ENCODE data around the gene PLCG2. TPM values are rescaled to one million over a fixed set of nuclear protein-coding genes. Genes with fewer than 3 reads are reported as not detected.

PLCG2 gene
- total RNA-seq, 1 experiment from 2014 or later: 6.0 TPM

DNA sequence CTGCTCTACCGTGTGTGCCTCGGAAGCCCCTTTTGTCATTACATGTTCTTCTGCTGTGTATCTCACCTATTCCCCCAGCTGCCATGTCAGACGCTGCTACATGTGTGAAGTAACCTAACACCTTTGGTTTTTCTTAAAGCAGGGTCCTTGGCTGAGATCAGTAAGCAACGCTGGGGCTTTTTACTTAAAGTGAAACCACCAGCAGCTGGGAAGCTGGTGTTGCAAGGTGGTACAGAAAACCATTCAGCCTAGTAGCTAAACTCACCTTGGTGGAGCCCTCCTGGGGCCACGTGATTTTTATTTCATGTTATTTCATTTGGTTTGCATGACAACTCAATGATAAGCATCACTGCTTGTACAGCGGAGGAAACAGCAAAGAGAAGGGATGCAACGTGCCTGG is 62.6 kb downstream of the PLCG2 start:
- H3K79me2 ChIP-seq (ENCODE audit: insufficient read depth, low read length): no peaks in the 10 kb centered on the region
- H2AFZ ChIP-seq (ENCODE audit: low read length): no peak overlapping the region
- H2BK12ac ChIP-seq (ENCODE audit: insufficient read length, low read depth, low read length): no peak overlapping the region
- no peak overlapping the region for H3K27ac Mint-ChIP-seq
- no peak overlapping the region for H2BK5ac ChIP-seq (ENCODE audit: insufficient read length, low read length)
- peaks cover 5 to 15% of the 10 kb centered on the region in 2 experiments for H3K4me1 Mint-ChIP-seq
- no peak overlapping the region for H3K4ac ChIP-seq (ENCODE audit: low read depth, low read length)
- no peak overlapping the region for H3K4me3 Mint-ChIP-seq
- TF ChIP-seq, protein P1, sequence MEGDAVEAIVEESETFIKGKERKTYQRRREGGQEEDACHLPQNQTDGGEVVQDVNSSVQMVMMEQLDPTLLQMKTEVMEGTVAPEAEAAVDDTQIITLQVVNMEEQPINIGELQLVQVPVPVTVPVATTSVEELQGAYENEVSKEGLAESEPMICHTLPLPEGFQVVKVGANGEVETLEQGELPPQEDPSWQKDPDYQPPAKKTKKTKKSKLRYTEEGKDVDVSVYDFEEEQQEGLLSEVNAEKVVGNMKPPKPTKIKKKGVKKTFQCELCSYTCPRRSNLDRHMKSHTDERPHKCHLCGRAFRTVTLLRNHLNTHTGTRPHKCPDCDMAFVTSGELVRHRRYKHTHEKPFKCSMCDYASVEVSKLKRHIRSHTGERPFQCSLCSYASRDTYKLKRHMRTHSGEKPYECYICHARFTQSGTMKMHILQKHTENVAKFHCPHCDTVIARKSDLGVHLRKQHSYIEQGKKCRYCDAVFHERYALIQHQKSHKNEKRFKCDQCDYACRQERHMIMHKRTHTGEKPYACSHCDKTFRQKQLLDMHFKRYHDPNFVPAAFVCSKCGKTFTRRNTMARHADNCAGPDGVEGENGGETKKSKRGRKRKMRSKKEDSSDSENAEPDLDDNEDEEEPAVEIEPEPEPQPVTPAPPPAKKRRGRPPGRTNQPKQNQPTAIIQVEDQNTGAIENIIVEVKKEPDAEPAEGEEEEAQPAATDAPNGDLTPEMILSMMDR (conservative IDR thresholded peaks at IDR 0.05): no peak
- H3K36me3 Mint-ChIP-seq (ENCODE audit: insufficient read depth in 1 of 3, low read depth in 3 of 3): no peaks in the 10 kb centered on the region; a peak in 2 of 7 replicates
- no peak overlapping the region for H3K4me2 ChIP-seq (ENCODE audit: insufficient read depth, insufficient read length, low read length)
- H2BK15ac ChIP-seq (ENCODE audit: low read depth, low read length): no peak overlapping the region
- H3K9me3 ChIP-seq (ENCODE audit: control insufficient read depth, low read depth, low read length): no peaks in the 10 kb centered on the region
- no peak overlapping the region for H3K23ac ChIP-seq (ENCODE audit: insufficient read length, low read depth, low read length)
- no peak overlapping the region for H3K56ac ChIP-seq (ENCODE audit: insufficient read length, low read depth, low read length)
- no peak overlapping the region for H4K5ac ChIP-seq (ENCODE audit: insufficient read length, low read depth, low read length)
- no CpG with 5 or more reads among the region's 7 CpGs for WGBS (ENCODE audit: extremely low coverage, insufficient read length, low lambda C conversion rate)
- no peaks in the 10 kb centered on the region for H3K23me2 ChIP-seq (ENCODE audit: insufficient read length, low read depth, low read length, poor library complexity, severe bottlenecking)
- no peaks in the 10 kb centered on the region for H4K20me1 ChIP-seq (ENCODE audit: control insufficient read depth, insufficient read depth, insufficient read length)
- no peak overlapping the region for H4K91ac ChIP-seq (ENCODE audit: insufficient read length, low read depth, low read length)
- H3T11ph ChIP-seq (ENCODE audit: low read length): no peak overlapping the region
- H3K9me3 Mint-ChIP-seq: no peaks in the 10 kb centered on the region; a peak in 2 of 5 replicates
- peaks cover 5% of the 10 kb centered on the region; the same call in 1 of the 2 replicates for H3K27me3 Mint-ChIP-seq (ENCODE audit: low read depth)
- H2AK5ac ChIP-seq (ENCODE audit: insufficient read length, low read length): no peak overlapping the region
- H3K14ac ChIP-seq (ENCODE audit: insufficient read depth, low read length): no peak overlapping the region
- H3K4me1 ChIP-seq (ENCODE audit: insufficient read depth, low read length): no peaks in the 10 kb centered on the region; the same call in 1 of the 2 replicates
- H3K9ac ChIP-seq (ENCODE audit: extremely low read depth, insufficient read length, low read length): no peak overlapping the region
- DNase-seq: no peak
- no peak overlapping the region for H2BK120ac ChIP-seq (ENCODE audit: low read depth, low read length, poor library complexity, severe bottlenecking)
- H4K8ac ChIP-seq (replicated peaks; ENCODE audit: insufficient read length, low read depth, low read length): no peak overlapping the region
- no peaks in the 10 kb centered on the region for H3K27me3 ChIP-seq (ENCODE audit: insufficient read depth, low read length)
- no peak overlapping the region for H2BK20ac ChIP-seq (ENCODE audit: low read depth, low read length, poor library complexity, severe bottlenecking)
- no peaks in the 10 kb centered on the region for H3K79me1 ChIP-seq (ENCODE audit: insufficient read depth, low read depth, low read length, poor library complexity, severe bottlenecking)
- no peak overlapping the region for H3K18ac ChIP-seq (ENCODE audit: insufficient read length, low read depth, low read length)
- H3K27ac ChIP-seq (ENCODE audit: insufficient read length, low read depth, low read length): no peak overlapping the region
